ENCODE data around the gene MGRN1. TPM values are rescaled to one million over a fixed set of nuclear protein-coding genes. Genes with fewer than 3 reads are reported as not detected.

Gene MGRN1
- total and polyA plus RNA-seq, 2 donors from 2014 or later = 19.7 to 90.8 TPM

- Histone ChIP-seq H3K4me3 (ENCODE audit: low read length in 3 of 3) (no peak overlapping the region), H3K9ac (ENCODE audit: low read length in 3 of 3) (no peak overlapping the region), H3K4me1 (ENCODE audit: control insufficient read depth in 2 of 3, insufficient read depth in 2 of 3, low read depth in 1 of 3, low read length in 3 of 3) (peaks cover 0 to 16% (median 0%) of the 10 kb centered on the region in 3 donors), H3K9me3 (ENCODE audit: control insufficient read depth in 2 of 3, insufficient read depth in 1 of 3, low read length in 3 of 3) (no peaks in the 10 kb centered on the region), H3K36me3 (ENCODE audit: control insufficient read depth in 2 of 3, insufficient read depth in 3 of 3, low read length in 3 of 3) (peaks cover 10 to 31% (median 29%) of the 10 kb centered on the region in 3 donors), H3K27me3 (ENCODE audit: control insufficient read depth, insufficient read depth, low read length) (no peaks in the 10 kb centered on the region), H3K27ac (ENCODE audit: low read depth in 2 of 2, low read length in 2 of 2) (no peak overlapping the region)
- no peak for FAIRE-seq
- intact Hi-C loops (cut with DNase I) = no loop called here
- no peak for DNase-seq
- TF ChIP-seq CTCF (IDR thresholded peaks at IDR 0.05; ENCODE audit: borderline replicate concordance, extremely low read depth, insufficient read depth) = no peak
These were observed 42.0 kb downstream of the MGRN1 start for GRCh38 chr16:4666537-4667202.

GRCh38 chr16:4667203-4667963, 42.8 kb downstream of the MGRN1 start:
- peak in 2 of 5 donors; percentile 52 to 62 for DNase-seq
- intact Hi-C loops (cut with DNase I) = no loop called here
- Histone ChIP-seq H3K9me3 (ENCODE audit: control insufficient read depth in 2 of 3, insufficient read depth in 1 of 3, low read length in 3 of 3) (no peaks in the 10 kb centered on the region), H3K27me3 (ENCODE audit: control insufficient read depth, insufficient read depth, low read length) (no peaks in the 10 kb centered on the region), H3K4me1 (ENCODE audit: control insufficient read depth in 2 of 3, insufficient read depth in 2 of 3, low read depth in 1 of 3, low read length in 3 of 3) (peaks cover 0 to 16% (median 0%) of the 10 kb centered on the region in 3 donors), H3K9ac (ENCODE audit: low read length in 3 of 3) (no peak overlapping the region), H3K4me3 (ENCODE audit: low read length in 3 of 3) (no peak overlapping the region), H3K27ac (ENCODE audit: low read depth in 2 of 2, low read length in 2 of 2) (no peak overlapping the region), H3K36me3 (ENCODE audit: control insufficient read depth in 2 of 3, insufficient read depth in 3 of 3, low read length in 3 of 3) (peaks cover 10 to 31% (median 29%) of the 10 kb centered on the region in 3 donors)
- TF ChIP-seq CTCF (IDR thresholded peaks at IDR 0.05; ENCODE audit: borderline replicate concordance, extremely low read depth, insufficient read depth) = no peak
- FAIRE-seq = no peak

- no peak for TF ChIP-seq CTCF (IDR thresholded peaks at IDR 0.05; ENCODE audit: borderline replicate concordance, extremely low read depth, insufficient read depth)
- Histone ChIP-seq H3K9me3 (ENCODE audit: control insufficient read depth in 2 of 3, insufficient read depth in 1 of 3, low read length in 3 of 3) (no peaks in the 10 kb centered on the region), H3K27ac (ENCODE audit: low read depth in 2 of 2, low read length in 2 of 2) (no peak overlapping the region), H3K36me3 (ENCODE audit: control insufficient read depth in 2 of 3, insufficient read depth in 3 of 3, low read length in 3 of 3) (peaks cover 10 to 35% (median 32%) of the 10 kb centered on the region in 3 donors), H3K4me3 (ENCODE audit: low read length in 3 of 3) (no peak overlapping the region), H3K4me1 (ENCODE audit: control insufficient read depth in 2 of 3, insufficient read depth in 2 of 3, low read depth in 1 of 3, low read length in 3 of 3) (peaks cover 0 to 15% (median 0%) of the 10 kb centered on the region in 3 donors), H3K9ac (ENCODE audit: low read length in 3 of 3) (no peak overlapping the region), H3K27me3 (ENCODE audit: control insufficient read depth, insufficient read depth, low read length) (no peaks in the 10 kb centered on the region)
- FAIRE-seq (no peak), DNase-seq (no peak)
- intact Hi-C loops (cut with DNase I) = no loop called here
These were observed 43.8 kb downstream of the MGRN1 start for GRCh38 chr16:4668313-4668960.

Data from kidney (tissue), 14 donors.